Right cardiac atrium (tissue), 5 donors: Measurements from ENCODE around the gene SLC9A3. TPM values are rescaled to one million over a fixed set of nuclear protein-coding genes. Genes with fewer than 3 reads are reported as not detected.

Source experiments
- ATAC-seq, 2 donors: fragments of 200-7000 bp; cut with Tn5 transposase; one replicate each; pipeline versions ENCODE4 v1.8.0 to v1.9.1; 2020; ENCODE audit warnings: moderate library complexity in 2 of 2, mild to moderate bottlenecking in 1 of 2
- DNase-seq, 3 donors: peaks; one replicate each; pipeline ENCODE4 v3.0.0-alpha.2; 2020
- H3K27ac ChIP-seq: one replicate; pipeline ENCODE4 v1.5.1; 2013; ENCODE audit warnings: mild to moderate bottlenecking, low read length, control low read depth, moderate library complexity
- H3K27me3 ChIP-seq: one replicate; pipeline ENCODE4 v1.6.1; 2013; ENCODE audit not compliant: control insufficient read depth, insufficient read depth
- H3K4me1 ChIP-seq: one replicate; pipeline ENCODE4 v1.6.1; 2013; ENCODE audit warnings: low read length; ENCODE audit not compliant: control insufficient read depth, insufficient read depth
- H3K4me3 ChIP-seq: one replicate; pipeline ENCODE4 v1.5.1; 2013; ENCODE audit warnings: low read length, control low read depth
- H3K9me3 ChIP-seq: one replicate; pipeline ENCODE4 v1.6.1; 2013; ENCODE audit warnings: low read length; ENCODE audit not compliant: control insufficient read depth
- whole genome bisulfite sequencing: extraction: QIAGEN DNeasy Blood & Tissue Kit; methylation state at CpG from one replicate; pipeline ENCODE4 v1.1.7; 2013; 5-methylcytosine and 5-hydroxymethylcytosine counted together
- intact Hi-C, 4 donors: fragments of 100-400 bp; cut with DNase I; formaldehyde crosslinking; loops; one replicate each; pipeline versions ENCODE4 v1.11.0 to v1.14.0; 2022 to 2023
- polyA plus RNA-seq: library from polyadenylated mRNA; stranded (reverse); fragments of 200-250 nt; gene quantifications from one replicate; pipeline ENCODE4 v1.2.3, GENCODE V29; 2013
- total RNA-seq, 4 donors: library from RNA; stranded (reverse); fragmentation: NEBNext Ultra II Directional; extraction: Animal tissue kit (Norgen Biotek cat#: 25700); gene quantifications; one replicate each; pipeline ENCODE4 v1.2.1, GENCODE V29; 2021
- donor health status: healthy with polysubstance abuse.
- donor health status: DM: no; HTN: yes; CAD: no.
- donor health status: DM: no; HTN: no; CAD: no.
- donor health status: DM: no; HTN: yes; CAD: no; lungs with severe emphysema.
- donor health status: DM: yes; HTN: yes; CAD: no.

SLC9A3 gene
- total and polyA plus RNA-seq, 5 donors = 0.94 to 1.1 (median 1.0) TPM

- ATAC-seq (no peak), DNase-seq (no peak)
- intact Hi-C loops = no loop called here
- 92% methylated on average over 27 of the region's 27 CpGs for WGBS
- Histone ChIP-seq H3K27me3 (no peaks in the 10 kb centered on the region), H3K27ac (no peak overlapping the region), H3K4me1 (no peaks in the 10 kb centered on the region), H3K4me3 (no peak overlapping the region), H3K9me3 (no peaks in the 10 kb centered on the region)
Measured at GRCh38 chr5:555058-555623, 30.9 kb upstream of the SLC9A3 start.

DNA sequence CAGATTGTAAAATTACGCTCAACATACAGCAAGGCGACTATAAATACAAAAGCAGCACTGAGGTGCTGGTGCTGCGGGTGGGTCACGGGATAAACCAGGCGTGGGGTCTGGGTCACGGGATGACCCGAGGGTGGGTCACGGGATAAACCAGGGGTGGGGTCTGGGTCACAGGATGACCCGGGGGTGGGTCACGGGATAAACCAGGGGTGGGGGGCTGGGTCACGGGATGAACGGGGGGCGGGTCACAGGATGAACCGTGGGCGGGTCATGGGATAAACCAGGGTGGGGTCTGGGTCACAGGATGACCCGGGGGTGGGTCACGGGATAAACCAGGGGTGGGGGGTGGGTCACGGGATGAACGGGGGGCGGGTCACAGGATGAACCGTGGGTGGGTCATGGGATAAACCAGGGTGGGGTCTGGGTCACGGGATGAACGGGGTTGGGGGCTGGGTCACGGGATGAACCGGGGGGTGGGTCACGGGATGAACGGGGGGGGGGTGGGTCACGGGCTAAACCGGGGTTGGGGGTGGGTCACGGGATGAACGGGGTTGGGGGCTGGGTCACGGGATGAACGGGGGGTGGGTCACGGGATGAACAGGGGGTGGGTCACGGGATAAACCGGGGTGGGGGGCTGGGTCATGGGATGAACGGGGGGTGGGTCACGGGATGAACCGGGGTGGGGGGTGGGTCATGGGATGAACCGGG is 30.2 kb upstream of the SLC9A3 start:
- H3K4me3 ChIP-seq = no peak overlapping the region
- no peaks in the 10 kb centered on the region for H3K9me3 ChIP-seq
- H3K4me1 ChIP-seq = no peaks in the 10 kb centered on the region
- ATAC-seq (no peak), DNase-seq (no peak)
- WGBS = 95% methylated on average over 40 of the region's 40 CpGs
- no peak overlapping the region for H3K27ac ChIP-seq
- H3K27me3 ChIP-seq = no peaks in the 10 kb centered on the region
- intact Hi-C loops = no loop called here

GRCh38 chr5:553874-554273 is 29.6 kb upstream of the SLC9A3 start:
- Histone ChIP-seq H3K27ac (no peak overlapping the region), H3K4me1 (no peaks in the 10 kb centered on the region), H3K9me3 (no peaks in the 10 kb centered on the region), H3K27me3 (no peaks in the 10 kb centered on the region), H3K4me3 (no peak overlapping the region)
- no peak for DNase-seq
- intact Hi-C loops = no loop called here
- 64% methylated on average over 13 of the region's 13 CpGs for WGBS
- no peak for ATAC-seq

DNA sequence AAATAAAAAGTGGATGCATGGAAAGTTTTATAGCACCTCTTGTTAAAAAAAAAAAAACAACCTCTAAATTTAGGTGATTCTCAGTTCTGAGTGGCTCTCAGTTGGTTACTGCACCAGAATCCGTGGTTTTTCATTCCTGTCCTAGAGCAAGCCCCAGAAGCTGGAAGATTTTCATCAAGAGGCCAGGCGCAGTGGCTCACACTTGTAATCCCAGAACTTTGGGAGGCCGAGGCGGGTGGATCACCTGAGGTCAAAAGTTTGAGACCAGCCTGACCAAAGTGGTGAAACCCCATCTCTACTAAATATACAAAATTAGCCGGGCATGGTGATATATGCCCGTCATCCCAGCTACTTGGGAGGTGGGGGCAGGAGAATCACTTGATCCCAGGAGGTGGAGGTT is 27.2 kb upstream of the SLC9A3 start:
- intact Hi-C loops = no loop called here
- DNase-seq = no peak
- Histone ChIP-seq H3K27me3 (no peaks in the 10 kb centered on the region), H3K4me3 (no peak overlapping the region), H3K27ac (no peak overlapping the region), H3K9me3 (no peaks in the 10 kb centered on the region), H3K4me1 (no peaks in the 10 kb centered on the region)
- no peak for ATAC-seq
- 88% methylated on average over 6 of the region's 6 CpGs for whole genome bisulfite sequencing

DNA sequence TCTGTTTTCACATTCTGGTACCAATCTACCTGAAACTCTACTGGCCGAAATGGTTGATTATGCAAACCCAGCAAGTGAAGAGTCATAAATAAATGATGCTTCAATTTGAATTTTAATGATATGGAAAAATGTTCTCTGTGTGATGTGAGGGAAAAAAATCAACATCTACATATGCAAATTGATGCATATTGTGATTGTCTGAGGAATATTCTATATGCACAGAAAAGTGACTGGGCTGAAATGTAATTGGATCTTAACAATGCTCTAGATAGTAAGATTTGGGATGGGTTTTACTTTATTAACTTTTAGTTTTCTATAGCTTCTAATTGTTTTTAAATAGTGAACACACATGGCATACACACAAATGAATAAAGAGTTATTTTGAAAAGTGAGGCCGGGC is 25.0 kb upstream of the SLC9A3 start:
- WGBS = 85% methylated on average over 2 of the region's 2 CpGs
- DNase-seq (no peak), ATAC-seq (no peak)
- no peaks in the 10 kb centered on the region for H3K27me3 ChIP-seq
- no peaks in the 10 kb centered on the region for H3K4me1 ChIP-seq
- no peak overlapping the region for H3K27ac ChIP-seq
- no peaks in the 10 kb centered on the region for H3K9me3 ChIP-seq
- intact Hi-C loops = no loop called here
- no peak overlapping the region for H3K4me3 ChIP-seq

- peak in 1 of 3 donors; percentile 33 for DNase-seq
- ATAC-seq = no peak
- WGBS = 36% methylated on average over 10 of the region's 10 CpGs
Measured at GRCh38 chr5:548256-548655, 24.0 kb upstream of the SLC9A3 start.

GRCh38 chr5:547086-547924 is 23.1 kb upstream of the SLC9A3 start:
- Histone ChIP-seq H3K9me3 (no peaks in the 10 kb centered on the region), H3K27ac (no peak overlapping the region), H3K27me3 (no peaks in the 10 kb centered on the region), H3K4me3 (no peak overlapping the region), H3K4me1 (no peaks in the 10 kb centered on the region)
- WGBS = 83% methylated on average over 22 of the region's 22 CpGs
- intact Hi-C loops = no loop called here
- ATAC-seq = no peak
- peak; percentile 8 to 31 (median 15) for DNase-seq

More at GRCh38 chr5:548256-548655, 24.0 kb upstream of the SLC9A3 start:
- intact Hi-C loops = no loop called here
- no peaks in the 10 kb centered on the region for H3K27me3 ChIP-seq
- H3K9me3 ChIP-seq = no peaks in the 10 kb centered on the region
- H3K4me1 ChIP-seq = no peaks in the 10 kb centered on the region
- H3K27ac ChIP-seq = no peak overlapping the region
- no peak overlapping the region for H3K4me3 ChIP-seq

DNA sequence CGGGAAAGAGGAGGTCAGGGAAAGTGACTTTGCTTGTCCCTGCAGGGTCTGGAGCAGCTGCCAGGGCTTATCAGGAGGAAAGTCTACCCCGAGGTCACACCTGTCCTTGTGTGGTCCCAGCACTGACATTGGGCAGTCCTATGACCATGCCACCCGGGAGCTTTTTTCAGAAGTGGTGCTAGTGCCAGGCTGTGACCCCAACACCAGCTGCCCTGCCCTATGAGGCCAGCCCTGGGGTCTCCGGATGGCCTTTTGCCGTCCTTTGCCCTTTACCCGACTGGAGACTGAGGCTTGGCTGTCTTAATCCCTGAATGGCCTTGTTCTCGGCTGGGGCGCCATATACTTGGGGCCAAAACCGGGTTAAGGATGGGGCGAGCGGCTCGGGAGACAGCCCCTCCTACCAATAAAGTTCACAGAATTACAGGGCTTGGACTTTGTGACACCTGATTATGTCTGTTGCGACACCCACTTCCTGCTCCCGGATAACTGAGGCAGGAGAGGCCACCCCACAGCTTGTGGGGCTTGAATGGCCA is 22.2 kb upstream of the SLC9A3 start:
- ATAC-seq (no peak), DNase-seq (peak in 1 of 3 donors; percentile 3)
- no peaks in the 10 kb centered on the region for H3K27me3 ChIP-seq
- WGBS = 85% methylated on average over 14 of the region's 14 CpGs
- no peak overlapping the region for H3K27ac ChIP-seq
- H3K4me1 ChIP-seq = no peaks in the 10 kb centered on the region
- no peak overlapping the region for H3K4me3 ChIP-seq
- H3K9me3 ChIP-seq = no peaks in the 10 kb centered on the region
- intact Hi-C loops = no loop called here

DNA sequence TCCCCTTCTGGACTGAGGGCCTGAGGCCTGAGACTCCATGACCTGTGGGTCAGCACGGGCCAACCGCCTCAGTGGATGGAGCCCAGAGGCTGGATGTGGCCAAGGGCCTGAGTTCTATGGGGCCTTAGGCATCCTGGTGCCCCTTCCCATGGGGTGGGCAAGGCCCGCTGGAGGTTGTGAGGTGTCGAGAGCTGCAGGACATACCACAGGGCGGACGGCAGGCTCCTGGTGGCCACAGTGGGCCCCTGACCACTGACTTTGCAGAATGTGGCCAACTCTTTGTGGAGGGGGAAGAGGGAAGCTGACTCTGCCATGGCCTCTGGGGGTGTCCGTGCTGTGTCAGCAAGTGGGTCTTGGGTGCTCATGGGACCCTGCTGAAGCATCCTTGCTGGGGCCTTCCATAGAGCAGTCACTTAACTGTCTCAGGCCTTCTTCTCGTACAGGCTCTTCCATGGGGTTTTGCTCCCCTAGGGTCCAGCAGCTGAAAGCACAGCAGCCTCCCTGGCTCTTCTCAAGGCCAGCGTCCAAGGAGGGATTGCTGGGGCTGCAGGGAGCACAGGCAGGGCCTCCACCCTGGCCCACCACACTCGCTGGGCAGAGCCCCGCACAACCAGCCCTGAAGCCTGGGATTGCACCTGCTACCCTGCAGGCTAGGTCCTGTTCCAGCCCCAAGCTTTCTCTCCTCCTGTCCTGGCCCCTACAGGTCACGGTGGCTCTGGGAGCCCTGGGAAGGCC is 21.6 kb upstream of the SLC9A3 start:
- no peak for ATAC-seq
- WGBS = 93% methylated on average over 12 of the region's 12 CpGs

GRCh38 chr5:544675-545355 is 20.6 kb upstream of the SLC9A3 start:
- H3K27me3 ChIP-seq = no peaks in the 10 kb centered on the region
- H3K9me3 ChIP-seq = no peaks in the 10 kb centered on the region
- WGBS = 87% methylated on average over 9 of the region's 9 CpGs
- H3K27ac ChIP-seq = no peak overlapping the region
- intact Hi-C loops = no loop called here
- no peaks in the 10 kb centered on the region for H3K4me1 ChIP-seq
- peak in 1 of 3 donors; percentile 19 for DNase-seq
- ATAC-seq = no peak
- no peak overlapping the region for H3K4me3 ChIP-seq

More for the DNA sequence above, 21.6 kb upstream of the SLC9A3 start:
- no peak overlapping the region for H3K27ac ChIP-seq
- H3K4me3 ChIP-seq = no peak overlapping the region
- DNase-seq = peak; percentile 4 to 25 (median 25)
- intact Hi-C loops = no loop called here
- no peaks in the 10 kb centered on the region for H3K27me3 ChIP-seq
- H3K9me3 ChIP-seq = no peaks in the 10 kb centered on the region
- no peaks in the 10 kb centered on the region for H3K4me1 ChIP-seq
